Measurements from ENCODE around the gene COQ10A. TPM values are rescaled to one million over a fixed set of nuclear protein-coding genes. Genes with fewer than 3 reads are reported as not detected.

COQ10A gene
- 18.9 to 20.5 TPM (median 19.7 TPM) in 5 replicates for total RNA-seq (2022; extraction: Qiagen RNA extraction; ENCODE audit: low read depth)

DNA sequence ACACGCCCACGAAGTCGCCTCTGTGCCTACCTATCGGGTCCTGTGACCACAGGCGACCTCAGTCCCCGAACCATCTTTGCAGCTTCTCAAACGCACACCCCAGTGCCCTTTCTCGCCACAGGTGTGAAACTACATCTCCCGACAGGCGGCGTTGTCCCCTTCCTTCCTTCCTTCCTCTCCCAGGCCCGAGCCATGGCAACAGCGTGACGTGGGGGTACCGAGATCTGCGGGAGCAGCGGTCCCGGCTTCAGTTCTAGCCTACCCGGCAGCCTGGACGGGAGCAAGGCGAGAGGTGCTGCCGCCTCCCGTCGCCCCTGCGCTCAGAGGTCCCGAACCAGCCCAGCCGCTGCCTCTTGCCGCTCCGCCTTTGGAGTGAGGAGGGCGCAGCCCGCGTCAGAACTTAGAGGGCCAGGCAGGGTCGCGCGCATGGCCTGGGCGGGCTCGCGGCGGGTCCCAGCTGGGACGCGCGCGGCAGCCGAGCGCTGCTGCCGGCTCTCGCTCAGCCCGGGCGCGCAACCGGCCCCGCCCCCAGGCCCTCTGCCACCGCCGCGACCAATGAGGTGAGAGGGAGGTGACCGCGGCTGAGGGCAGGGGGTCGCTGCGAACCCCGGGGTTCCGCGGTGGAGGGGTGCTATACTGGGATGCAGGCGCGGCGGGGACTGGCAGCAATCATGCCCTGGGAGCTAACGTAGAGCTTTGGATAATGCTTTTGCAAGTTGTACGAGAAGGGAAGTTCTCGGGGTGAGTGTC is at the start of gene COQ10A:
Gene COQ10A, plus strand, starts transcription at position 250 of the 750 bp plus-strand sequence. Its CDS starts 177 bp downstream, at position 427.

DNA sequence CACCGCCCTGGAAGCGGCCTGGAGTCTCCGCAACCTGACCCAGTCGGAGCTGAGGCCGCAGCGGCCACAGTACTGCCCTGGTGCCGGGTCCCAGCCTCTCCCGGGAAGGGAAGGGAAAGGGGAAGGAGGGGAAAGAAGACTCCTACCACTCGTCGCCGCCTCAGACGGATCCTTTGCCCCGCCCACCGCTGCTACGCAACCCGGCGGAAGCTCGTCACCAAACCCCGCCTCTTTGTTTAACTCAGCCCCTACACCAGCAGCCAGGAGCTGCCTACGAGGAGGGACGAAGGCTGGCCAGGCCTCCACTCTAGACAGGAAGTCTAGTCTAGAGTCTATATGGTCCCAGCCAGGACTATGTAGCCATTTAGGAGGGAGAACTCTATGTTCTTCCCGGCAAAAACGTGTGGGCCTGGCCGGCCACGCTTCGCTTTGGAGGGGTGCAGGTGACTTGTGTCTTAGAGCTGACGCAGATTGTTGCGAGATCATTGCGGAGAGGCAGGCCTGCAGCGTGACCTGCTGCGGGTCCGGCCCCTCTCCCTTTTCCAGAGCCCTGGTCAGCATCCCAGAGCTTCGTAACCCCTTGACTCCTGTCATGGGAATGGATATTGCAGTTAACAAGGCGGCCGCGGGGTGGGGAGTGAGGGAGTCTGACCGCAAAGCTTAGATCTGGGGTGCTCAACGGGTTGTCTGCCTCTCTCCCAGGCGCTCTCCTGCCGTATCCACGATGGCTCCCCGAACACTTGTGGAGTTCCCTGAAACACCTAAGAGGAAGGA is 44.8 kb upstream of the COQ10A start, which contains the start of gene RNF41:
Gene RNF41, minus strand, starts transcription at position 166 of the 774 bp plus-strand sequence. CDS start 7,875 bp downstream, outside the sequence.

DNA sequence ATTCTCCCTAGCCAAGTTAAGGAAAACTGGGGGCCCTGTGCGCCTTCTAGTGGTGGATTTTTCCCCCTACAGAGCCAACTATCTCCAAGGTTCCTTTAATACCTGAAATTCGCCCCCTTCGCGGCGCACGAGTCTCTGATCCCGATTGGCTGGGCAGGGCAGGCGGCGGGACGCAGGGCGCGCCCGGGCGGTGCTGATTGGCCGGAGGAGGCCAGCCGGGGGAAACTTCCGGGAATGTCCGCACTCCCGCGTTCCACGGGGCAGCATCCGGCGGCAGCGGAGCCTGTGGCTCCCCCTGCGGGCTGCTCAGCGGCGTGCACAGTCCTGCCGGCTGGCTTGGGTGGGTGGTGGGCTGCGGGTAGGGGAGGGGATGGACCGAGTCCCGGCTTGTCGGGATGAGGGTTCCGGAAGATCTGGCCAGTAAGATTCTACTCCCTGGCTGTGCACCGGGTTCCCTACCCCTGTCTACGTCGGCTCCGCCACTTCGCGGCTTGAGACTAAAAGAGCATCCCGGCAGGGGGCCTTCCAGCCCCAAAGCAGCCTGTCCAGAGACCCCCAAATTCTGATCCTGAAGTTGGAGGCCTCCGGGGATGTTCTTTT is 42.5 kb upstream of the COQ10A start, which contains the start of gene NABP2:
Gene NABP2, plus strand, starts transcription at position 241 of the 600 bp plus-strand sequence. CDS start 515 bp downstream, outside the sequence.

DNA sequence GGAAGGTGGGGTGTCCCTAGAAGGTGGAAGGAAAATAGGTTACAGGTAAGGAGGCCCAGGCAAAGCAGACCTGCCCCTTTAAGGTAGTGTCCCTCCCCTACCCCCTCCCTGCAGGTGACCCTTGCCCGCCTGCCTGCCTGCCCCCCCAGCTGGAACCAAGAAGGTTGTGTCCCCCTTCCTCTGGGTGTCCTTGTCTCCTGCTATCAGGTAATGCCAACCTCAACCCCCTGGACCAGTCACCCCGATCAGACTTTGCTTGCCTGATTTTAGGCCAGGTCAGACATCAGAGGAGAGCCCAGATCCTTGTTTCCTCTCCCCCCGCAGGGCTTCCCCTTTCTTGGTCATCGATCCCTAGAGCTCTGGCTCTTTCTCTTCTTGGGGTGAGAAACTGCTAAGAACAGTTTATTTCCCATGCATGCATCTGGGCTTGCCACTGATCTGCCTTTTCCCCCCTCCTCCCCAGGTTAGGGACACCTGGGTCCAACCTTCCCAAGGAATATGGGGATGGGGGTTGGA is 36.8 kb upstream of the COQ10A start, which contains the start of gene SLC39A5:
Gene SLC39A5, plus strand, starts transcription at position 136 of the 516 bp plus-strand sequence. CDS start 1,224 bp downstream, outside the sequence.

GRCh38 chr12:56258068-56258819 is 8.5 kb upstream of the COQ10A start, which contains the start of gene ANKRD52:
TSS of gene ANKRD52 (minus strand) at chr12:56258384. CDS start at chr12:56258269, 115 bp downstream.

DNA sequence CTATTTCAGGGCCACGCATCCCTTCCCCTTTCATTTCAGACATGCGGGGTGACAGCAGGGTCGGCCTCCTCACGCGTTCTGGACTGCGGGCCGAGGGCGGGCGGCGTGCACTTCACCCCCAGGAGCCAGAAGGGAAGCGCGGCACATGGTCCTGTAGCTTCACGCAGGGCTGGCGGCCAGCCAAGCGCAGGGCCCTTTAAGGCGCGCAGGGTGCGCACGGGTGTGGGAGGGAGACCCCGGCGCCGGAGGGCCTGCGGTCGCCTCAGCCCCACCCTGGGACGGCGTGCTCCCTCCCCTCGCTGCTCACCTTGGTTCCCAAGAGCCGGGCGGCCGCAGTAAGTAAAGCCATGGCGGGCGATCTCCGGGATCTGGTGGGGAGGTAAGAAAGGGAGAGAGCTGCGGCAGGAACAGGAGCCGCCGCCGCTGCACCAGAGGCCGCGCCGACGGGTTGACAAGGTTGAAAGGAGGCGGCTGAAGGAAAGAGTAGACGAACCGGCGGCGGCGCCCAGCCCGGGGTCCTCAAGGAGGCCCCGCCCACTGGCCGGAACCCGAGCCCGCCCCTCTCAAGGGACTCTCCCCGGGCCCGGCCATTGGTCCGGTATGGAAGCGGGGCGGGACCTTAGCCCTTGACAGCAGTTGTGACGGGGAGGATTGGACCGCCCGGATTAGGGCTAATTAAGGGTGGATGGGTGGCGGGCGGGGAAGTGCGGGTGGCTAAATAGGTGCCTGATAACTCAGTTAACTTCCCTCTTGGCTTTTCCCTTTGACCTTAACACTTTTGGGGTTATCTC is 33.3 kb downstream of the COQ10A start, which contains the start of gene CS:
Gene CS, minus strand, starts transcription at position 478 of the 791 bp plus-strand sequence. Its CDS starts 129 bp downstream, at position 349.

DNA sequence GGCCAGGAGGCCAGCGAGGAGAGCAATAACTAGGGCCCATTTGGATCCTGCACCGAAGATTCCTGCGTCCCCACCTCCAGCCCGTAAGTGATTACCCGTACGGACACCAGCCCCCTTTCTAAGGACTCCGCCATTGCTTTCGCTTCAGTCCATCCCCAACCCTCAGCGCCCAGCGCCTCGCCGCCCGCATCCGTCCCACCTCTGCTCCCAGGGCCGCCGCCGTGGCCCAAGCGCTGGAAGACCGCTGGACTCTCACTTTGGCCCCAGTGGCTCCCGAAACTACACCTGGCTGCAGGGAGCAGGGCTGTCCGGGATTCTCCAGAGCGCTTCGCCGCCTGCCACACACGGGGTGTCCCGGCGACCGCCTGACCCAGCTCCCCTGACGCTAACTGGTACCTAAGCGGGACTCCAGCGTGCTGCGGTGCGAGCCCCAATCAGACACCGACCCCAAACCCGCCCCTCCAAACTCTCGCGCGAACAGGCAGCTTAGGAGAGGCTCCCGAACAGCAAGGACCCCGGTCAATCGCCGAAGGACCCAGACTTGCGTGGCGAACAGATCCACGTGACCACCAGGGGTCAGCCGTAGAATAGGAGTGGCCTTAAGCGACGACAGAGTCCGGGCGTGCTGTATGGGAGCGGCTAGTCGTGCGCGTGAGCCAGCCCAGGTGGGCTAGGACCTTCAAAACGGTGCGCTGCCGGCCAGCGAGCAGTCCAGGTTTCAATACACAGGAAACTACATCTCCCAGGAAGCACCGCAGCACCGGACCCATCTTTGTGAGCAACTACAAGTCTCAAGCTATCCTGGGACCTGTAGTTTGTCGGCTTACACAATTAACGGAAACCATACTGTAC is 49.1 kb downstream of the COQ10A start, which contains the start of gene CNPY2:
Gene CNPY2, minus strand, starts transcription at position 367 of the 852 bp plus-strand sequence. CDS start 771 bp downstream, outside the sequence.

Other genes with a start within 250 kb of the COQ10A start
- gene IKZF4, start 245.9 kb upstream of the COQ10A start, total RNA-seq (2022; extraction: Qiagen RNA extraction; ENCODE audit: low read depth) = 2.5 to 3.0 TPM (median 2.8 TPM) in 5 replicates
- 597 to 774 TPM (median 733 TPM) in 5 replicates for gene RPS26, start 225.0 kb upstream of the COQ10A start, total RNA-seq (2022; extraction: Qiagen RNA extraction; ENCODE audit: low read depth)
- 1.2 to 1.8 TPM (median 1.3 TPM) in 5 replicates for gene ERBB3, start 186.8 kb upstream of the COQ10A start, total RNA-seq (2022; extraction: Qiagen RNA extraction; ENCODE audit: low read depth)
- 305 to 343 TPM (median 320 TPM) in 5 replicates for gene PA2G4, start 162.4 kb upstream of the COQ10A start, total RNA-seq (2022; extraction: Qiagen RNA extraction; ENCODE audit: low read depth)
- gene RPL41, start 150.3 kb upstream of the COQ10A start, total RNA-seq (2022; extraction: Qiagen RNA extraction; ENCODE audit: low read depth) = 5,029 to 5,699 TPM (median 5,618 TPM) in 5 replicates
- gene ZC3H10, start 148.7 kb upstream of the COQ10A start, total RNA-seq (2022; extraction: Qiagen RNA extraction; ENCODE audit: low read depth) = 2.4 to 3.5 TPM (median 2.9 TPM) in 5 replicates
- gene ESYT1, start 138.7 kb upstream of the COQ10A start, total RNA-seq (2022; extraction: Qiagen RNA extraction; ENCODE audit: low read depth) = 66.7 to 76.5 TPM (median 73.7 TPM) in 5 replicates
- gene MYL6B, start 114.4 kb upstream of the COQ10A start, total RNA-seq (2022; extraction: Qiagen RNA extraction; ENCODE audit: low read depth) = 75.2 to 83.1 TPM (median 78.1 TPM) in 5 replicates
- gene MYL6, start 108.6 kb upstream of the COQ10A start, total RNA-seq (2022; extraction: Qiagen RNA extraction; ENCODE audit: low read depth) = 1,968 to 3,082 TPM (median 2,070 TPM) in 5 replicates
- gene SMARCC2, start 77.5 kb upstream of the COQ10A start, total RNA-seq (2022; extraction: Qiagen RNA extraction; ENCODE audit: low read depth) = 31.4 to 42.9 TPM (median 38.9 TPM) in 5 replicates
- gene RNF41, start 45.0 kb upstream of the COQ10A start, total RNA-seq (2022; extraction: Qiagen RNA extraction; ENCODE audit: low read depth) = 22.1 to 26.5 TPM (median 25.7 TPM) in 5 replicates
- gene NABP2, start 42.6 kb upstream of the COQ10A start, total RNA-seq (2022; extraction: Qiagen RNA extraction; ENCODE audit: low read depth) = 61.7 to 64.4 TPM (median 62.6 TPM) in 5 replicates
- gene SLC39A5, start 36.9 kb upstream of the COQ10A start, total RNA-seq (2022; extraction: Qiagen RNA extraction; ENCODE audit: low read depth) = 0.14 TPM in 1 of 5 replicates, not detected in the others
- gene ANKRD52, start 8.6 kb upstream of the COQ10A start, total RNA-seq (2022; extraction: Qiagen RNA extraction; ENCODE audit: low read depth) = 41.6 to 52.3 TPM (median 47.6 TPM) in 5 replicates
- gene CS, start 33.4 kb downstream of the COQ10A start, total RNA-seq (2022; extraction: Qiagen RNA extraction; ENCODE audit: low read depth) = 157 to 191 TPM (median 164 TPM) in 5 replicates
- gene CNPY2, start 49.0 kb downstream of the COQ10A start, total RNA-seq (2022; extraction: Qiagen RNA extraction; ENCODE audit: low read depth) = 115 to 154 TPM (median 150 TPM) in 5 replicates
- 13.4 to 17.8 TPM (median 16.8 TPM) in 5 replicates for gene PAN2, start 67.1 kb downstream of the COQ10A start, total RNA-seq (2022; extraction: Qiagen RNA extraction; ENCODE audit: low read depth)
- gene IL23A, start 71.9 kb downstream of the COQ10A start, total RNA-seq (2022; extraction: Qiagen RNA extraction; ENCODE audit: low read depth) = 0.32 to 0.84 TPM (median 0.50 TPM) in 5 replicates
- 10.0 to 15.3 TPM (median 14.0 TPM) in 5 replicates for gene STAT2, start 93.2 kb downstream of the COQ10A start, total RNA-seq (2022; extraction: Qiagen RNA extraction; ENCODE audit: low read depth)
- gene APOF, start 95.9 kb downstream of the COQ10A start, total RNA-seq (2022; extraction: Qiagen RNA extraction; ENCODE audit: low read depth) = not detected in 5 replicates
- 35.0 to 42.2 TPM (median 41.8 TPM) in 5 replicates for gene TIMELESS, start 182.5 kb downstream of the COQ10A start, total RNA-seq (2022; extraction: Qiagen RNA extraction; ENCODE audit: low read depth)
- gene MIP, start 187.7 kb downstream of the COQ10A start, total RNA-seq (2022; extraction: Qiagen RNA extraction; ENCODE audit: low read depth) = 0.15 to 0.30 TPM in 2 of 5 replicates, not detected in the others
- 1.9 to 2.0 TPM (median 2.0 TPM) in 5 replicates for gene SPRYD4, start 201.6 kb downstream of the COQ10A start, total RNA-seq (2022; extraction: Qiagen RNA extraction; ENCODE audit: low read depth)
- 0.07 to 0.26 TPM (median 0.22 TPM) in 4 of 5 replicates, not detected in the other for gene GLS2, start 221.2 kb downstream of the COQ10A start, total RNA-seq (2022; extraction: Qiagen RNA extraction; ENCODE audit: low read depth)